K562 (cell line): ENCODE data around the gene NENF. TPM values are rescaled to one million over a fixed set of nuclear protein-coding genes. Genes with fewer than 3 reads are reported as not detected.

Experiments
- EP300 ChIP-seq: IDR thresholded peaks from 2 replicates; pipeline ENCODE4 v1.6.1; 2012; ENCODE audit warnings: low read length, improper control_type of control experiment
- ETV5 ChIP-seq: sonication (generic); formaldehyde crosslinking; IDR thresholded peaks from 2 replicates; pipeline ENCODE4 v1.4.0; 2020; ENCODE audit warnings: low read depth, mild to moderate bottlenecking, missing genetic modification reagents
- EWSR1 ChIP-seq: fragments of 450-650 bp; IDR thresholded peaks from 2 replicates; pipeline ENCODE4 v1.6.1; 2018; ENCODE audit warnings: borderline replicate concordance, mild to moderate bottlenecking, low read depth, moderate library complexity; ENCODE audit not compliant: partially characterized antibody
- FUS ChIP-seq: fragments of 200-400 bp; formaldehyde crosslinking; optimal IDR thresholded peaks from 2 replicates; pipeline ENCODE3; 2017; ENCODE audit warnings: low read depth, low read length
- HOMEZ ChIP-seq: fragments of 250-450 bp; sonication (Bioruptor Pico); IDR thresholded peaks from 2 replicates; pipeline ENCODE4 v1.4.0; 2020; ENCODE audit warnings: mild to moderate bottlenecking, moderate library complexity
- LEF1 ChIP-seq: fragments of 450-650 bp; IDR thresholded peaks from 2 replicates; pipeline ENCODE4 v1.6.1; 2016; ENCODE audit warnings: mild to moderate bottlenecking
- PHB2 ChIP-seq: fragments of 450-650 bp; IDR thresholded peaks from 2 replicates; pipeline ENCODE4 v1.6.1; 2017; ENCODE audit warnings: low read depth
- PTBP1 ChIP-seq: fragments of 200-400 bp; formaldehyde crosslinking; IDR thresholded peaks from 2 replicates; pipeline ENCODE4 v1.6.1; 2017; ENCODE audit warnings: low read depth, low read length
- RFX5 ChIP-seq: IDR thresholded peaks from 2 replicates; pipeline ENCODE4 v1.6.1; 2011; ENCODE audit warnings: low read depth, mild to moderate bottlenecking, improper control_type of control experiment, low read length
- SIRT6 ChIP-seq: IDR thresholded peaks from one replicate; pipeline ENCODE4 v1.6.1; 2012; ENCODE audit warnings: low read depth, mild to moderate bottlenecking, control low read depth, inconsistent platforms, low read length, moderate library complexity
- SRSF1 ChIP-seq: fragments of 200-400 bp; formaldehyde crosslinking; IDR thresholded peaks from 2 replicates; pipeline ENCODE4 v1.6.1; 2017; ENCODE audit warnings: mild to moderate bottlenecking, low read depth, low read length, moderate library complexity
- TOE1 ChIP-seq, 2 experiments: fragments of 450-650 bp in 1 of 2; sonication (generic) in 1 of 2; formaldehyde crosslinking in 1 of 2; IDR thresholded peaks; 2 replicates each; pipeline versions ENCODE4 v1.7.1 to v1.8.0; 2016 to 2022; ENCODE audit warnings: borderline replicate concordance in 2 of 2, mild to moderate bottlenecking in 2 of 2, antibody characterized with exemption in 1 of 2, inconsistent platforms in 1 of 2, low read depth in 1 of 2, missing genetic modification reagents in 1 of 2, moderate library complexity in 1 of 2
- ZNF239 ChIP-seq: fragments of 250-450 bp; sonication (Bioruptor Pico); IDR thresholded peaks from 2 replicates; pipeline ENCODE4 v1.4.0; 2020; ENCODE audit warnings: mild to moderate bottlenecking
- ZNF318 ChIP-seq, 2 experiments: fragments of 450-650 bp; IDR thresholded peaks; 2 replicates each; pipeline ENCODE4 v1.6.1; 2016; ENCODE audit warnings: mild to moderate bottlenecking in 2 of 2, borderline replicate concordance in 1 of 2, low read depth in 1 of 2, moderate library complexity in 1 of 2
- polyA plus RNA-seq, 8 experiments: library from polyadenylated mRNA; depleted of rRNA in 4 of 8; stranded (reverse) in 5 of 8; unstranded in 3 of 8; fragments of >200 nt; fragmentation: Nextera tagmentation in 2 of 8; fragmentation: Illumina TruSeq in 1 of 8; extraction: Ambion mirVana in 2 of 8; extraction: Trizol in 1 of 8; gene quantifications; 2 replicates each; pipeline versions ENCODE4 v1.2.1 to v1.2.3, GENCODE V29; 2011 to 2014; ENCODE audit warnings: inconsistent platforms in 1 of 8, missing spikeins in 1 of 8
- total RNA-seq, 7 experiments: library from RNA; depleted of rRNA in 6 of 7; stranded (reverse); fragments of >200 nt in 6 of 7; fragmentation: Illumina TruSeq in 2 of 7; extraction: Trizol in 2 of 7; gene quantifications; 2 replicates each; pipeline versions ENCODE4 v1.2.1 to v1.2.3, GENCODE V29; 2011 to 2021; ENCODE audit warnings: low replicate concordance in 1 of 7

NENF gene
- total and polyA plus RNA-seq, 9 of the 15 experiments (the other 6 are each of a cell fraction or from before 2014, with no cell fraction given): 6.1 to 100 (median 72.8) TPM

GRCh38 chr1:212488436-212489283, 55.9 kb downstream of the NENF start (continued):
- TF ChIP-seq RFX5 (no peak), EWSR1 (no peak), SRSF1 (no peak), ZNF318 (IDR thresholded peaks at IDR 0.05; ENCODE audit: borderline replicate concordance in 1 of 2, low read depth in 1 of 2) (peak in 1 of 2 experiments; percentile 99; a peak in 2 of 4 replicates), PHB2 (no peak), SIRT6 (no peak), PTBP1 (no peak), EP300 (peak; percentile 96), FUS (no peak), LEF1 (peak; percentile 18; the same call in 1 of the 2 replicates), ETV5 (CRISPR knock-in tag) (no peak), ZNF239 (CRISPR knock-in tag) (no peak; the same call in 1 of the 2 replicates), HOMEZ (CRISPR knock-in tag) (no peak), TOE1 (IDR thresholded peaks at IDR 0.05; ENCODE audit: borderline replicate concordance) (peak; percentile 93), TOE1 (CRISPR knock-in tag; IDR thresholded peaks at IDR 0.05; ENCODE audit: borderline replicate concordance, low read depth) (no peak)
